HEK293T (cell line): Measurements from ENCODE around the gene KRTAP12-2.

Source experiments
- CTCF ChIA-PET: fragments of 350-600 bp; formaldehyde crosslinking; extraction: SDS; loops from one replicate; lab custom pipeline; 2021; ENCODE audit warnings: antibody characterized with exemption, inconsistent platforms; lab: Yijun Ruan, JAX
- POLR2A ChIA-PET: fragments of 350-600 bp; formaldehyde crosslinking; extraction: SDS; loops from one replicate; lab custom pipeline; 2020; ENCODE audit warnings: antibody characterized with exemption, inconsistent platforms; lab: Yijun Ruan, JAX
- DNase-seq: peaks from one replicate; pipeline ENCODE4 v3.0.0; 2012; ENCODE audit warnings: mixed read lengths; ENCODE audit errors: extremely low spot score
- ARNT ChIP-seq: fragments of 450-650 bp; IDR thresholded peaks from 2 replicates; pipeline ENCODE4 v1.6.1; 2017; ENCODE audit warnings: mild to moderate bottlenecking
- BHLHE40 ChIP-seq: fragments of 450-650 bp; IDR thresholded peaks from 2 replicates; pipeline ENCODE4 v1.6.1; 2016; ENCODE audit warnings: mild to moderate bottlenecking, moderate library complexity, borderline replicate concordance
- CTBP1 ChIP-seq: fragments of 450-650 bp; IDR thresholded peaks from 2 replicates; pipeline ENCODE4 v1.6.1; 2016; ENCODE audit warnings: borderline replicate concordance
- ELF4 ChIP-seq: fragments of 450-650 bp; IDR thresholded peaks from 2 replicates; pipeline ENCODE4 v1.6.1; 2017; ENCODE audit warnings: antibody characterized with exemption
- FOXA1 ChIP-seq: fragments of 450-650 bp; IDR thresholded peaks from 2 replicates; pipeline ENCODE4 v1.6.1; 2016; ENCODE audit warnings: mild to moderate bottlenecking
- FOXK2 ChIP-seq: fragments of 450-650 bp; IDR thresholded peaks from 2 replicates; pipeline ENCODE4 v1.6.1; 2016; ENCODE audit warnings: mild to moderate bottlenecking
- FOXM1 ChIP-seq: fragments of 450-650 bp; IDR thresholded peaks from 2 replicates; pipeline ENCODE4 v1.6.1; 2017; ENCODE audit warnings: mild to moderate bottlenecking, borderline replicate concordance
- HDGF ChIP-seq: fragments of 450-650 bp; IDR thresholded peaks from 2 replicates; pipeline ENCODE4 v1.6.1; 2017; ENCODE audit warnings: antibody characterized with exemption, borderline replicate concordance
- L3MBTL2 ChIP-seq: fragments of 450-650 bp; conservative IDR thresholded peaks from 2 replicates; pipeline ENCODE4 v1.6.1; 2016; ENCODE audit warnings: mild to moderate bottlenecking
- LEF1 ChIP-seq: fragments of 450-650 bp; IDR thresholded peaks from 2 replicates; pipeline ENCODE4 v1.6.1; 2017; ENCODE audit warnings: mild to moderate bottlenecking, borderline replicate concordance
- NFRKB ChIP-seq: fragments of 450-650 bp; IDR thresholded peaks from 2 replicates; pipeline ENCODE4 v1.6.1; 2016; ENCODE audit warnings: mild to moderate bottlenecking, moderate library complexity
- SP1 ChIP-seq: fragments of 450-650 bp; IDR thresholded peaks from 2 replicates; pipeline ENCODE4 v1.6.1; 2017
- SUZ12 ChIP-seq: fragments of 450-650 bp; IDR thresholded peaks from 2 replicates; pipeline ENCODE4 v1.6.1; 2016; ENCODE audit warnings: mild to moderate bottlenecking
- TARDBP ChIP-seq: fragments of 450-650 bp; IDR thresholded peaks from 2 replicates; pipeline ENCODE4 v1.6.1; 2016
- ZNF384 ChIP-seq: fragments of 450-650 bp; IDR thresholded peaks from 2 replicates; pipeline ENCODE4 v1.6.1; 2016
- TF ChIP-seq, protein P1 (sequence below): fragments of 450-650 bp; IDR thresholded peaks from 2 replicates; pipeline ENCODE4 v1.6.1; 2016

The KRTAP12-2 gene

DNA sequence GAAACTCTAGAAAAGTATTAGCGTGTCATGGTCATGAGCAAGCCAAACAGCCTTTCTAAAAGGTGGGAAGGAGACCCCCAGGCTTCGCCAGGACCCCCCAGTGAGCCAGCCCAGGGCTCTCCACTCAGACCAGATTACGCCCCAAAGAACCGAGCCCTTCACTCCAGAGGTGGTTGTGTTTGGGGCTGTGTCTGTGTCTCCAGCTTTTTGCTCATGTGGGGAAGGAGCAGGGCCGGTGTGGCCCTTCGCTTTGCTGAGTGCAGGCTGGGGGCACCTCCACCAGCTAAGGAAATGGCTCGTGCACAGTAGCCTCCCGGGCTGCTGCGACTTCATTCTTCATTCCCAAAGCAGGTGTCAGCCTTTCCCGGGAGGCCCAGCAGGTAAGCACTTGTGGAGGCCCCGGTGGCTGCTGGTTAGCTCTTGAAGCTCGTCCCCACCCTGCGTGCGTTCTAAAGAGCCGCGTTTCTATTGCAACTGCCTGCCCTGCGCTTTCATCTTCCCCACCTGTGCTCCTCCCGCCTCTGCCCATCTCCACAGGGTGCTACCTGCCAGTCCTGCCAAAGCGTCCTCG lies 44.1 kb upstream of the KRTAP12-2 start:
- POLR2A ChIA-PET: no interaction called here

DNA sequence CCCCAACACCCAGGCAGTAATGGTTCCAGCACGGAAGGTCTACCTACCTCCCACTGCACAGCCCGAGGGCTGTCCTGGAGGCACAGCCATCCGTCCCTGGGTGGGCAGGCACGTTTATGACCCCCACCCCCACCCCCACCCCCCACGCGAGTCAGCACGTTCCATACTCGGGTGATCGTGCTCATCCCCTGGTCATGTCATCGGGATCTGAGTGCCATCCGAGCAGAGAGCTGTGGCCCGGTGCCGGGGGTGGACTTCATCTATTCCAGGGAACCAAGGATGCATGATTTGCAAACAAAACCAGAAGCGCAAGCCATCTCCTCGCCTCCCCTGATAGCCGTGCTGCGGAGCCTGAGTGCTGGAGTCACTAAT lies 43.6 kb upstream of the KRTAP12-2 start:
- CTCF ChIA-PET: interaction anchor here (0.5 kb wide), 1 partner anchor 181 kb away, joined by 3 read pairs; no protein-coding TSS in a partner anchor
- DNase-seq: no peak
- TF ChIP-seq, protein P1, sequence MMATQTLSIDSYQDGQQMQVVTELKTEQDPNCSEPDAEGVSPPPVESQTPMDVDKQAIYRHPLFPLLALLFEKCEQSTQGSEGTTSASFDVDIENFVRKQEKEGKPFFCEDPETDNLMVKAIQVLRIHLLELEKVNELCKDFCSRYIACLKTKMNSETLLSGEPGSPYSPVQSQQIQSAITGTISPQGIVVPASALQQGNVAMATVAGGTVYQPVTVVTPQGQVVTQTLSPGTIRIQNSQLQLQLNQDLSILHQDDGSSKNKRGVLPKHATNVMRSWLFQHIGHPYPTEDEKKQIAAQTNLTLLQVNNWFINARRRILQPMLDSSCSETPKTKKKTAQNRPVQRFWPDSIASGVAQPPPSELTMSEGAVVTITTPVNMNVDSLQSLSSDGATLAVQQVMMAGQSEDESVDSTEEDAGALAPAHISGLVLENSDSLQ: no peak
- no peak for TF ChIP-seq FOXA1
- no peak for TF ChIP-seq NFRKB
- no peak for TF ChIP-seq FOXK2
- TF ChIP-seq ELF4: no peak
- TF ChIP-seq BHLHE40: no peak
- no peak for TF ChIP-seq TARDBP
- TF ChIP-seq ZNF384: no peak
- POLR2A ChIA-PET: no interaction called here

More for the DNA sequence above, 44.1 kb upstream of the KRTAP12-2 start:
- no peak for DNase-seq
- TF ChIP-seq CTBP1 (no peak), FOXM1 (no peak), FOXK2 (no peak), BHLHE40 (no peak), SUZ12 (no peak), HDGF (no peak), ZNF384 (no peak), FOXA1 (no peak)
- CTCF ChIA-PET: no interaction called here

DNA sequence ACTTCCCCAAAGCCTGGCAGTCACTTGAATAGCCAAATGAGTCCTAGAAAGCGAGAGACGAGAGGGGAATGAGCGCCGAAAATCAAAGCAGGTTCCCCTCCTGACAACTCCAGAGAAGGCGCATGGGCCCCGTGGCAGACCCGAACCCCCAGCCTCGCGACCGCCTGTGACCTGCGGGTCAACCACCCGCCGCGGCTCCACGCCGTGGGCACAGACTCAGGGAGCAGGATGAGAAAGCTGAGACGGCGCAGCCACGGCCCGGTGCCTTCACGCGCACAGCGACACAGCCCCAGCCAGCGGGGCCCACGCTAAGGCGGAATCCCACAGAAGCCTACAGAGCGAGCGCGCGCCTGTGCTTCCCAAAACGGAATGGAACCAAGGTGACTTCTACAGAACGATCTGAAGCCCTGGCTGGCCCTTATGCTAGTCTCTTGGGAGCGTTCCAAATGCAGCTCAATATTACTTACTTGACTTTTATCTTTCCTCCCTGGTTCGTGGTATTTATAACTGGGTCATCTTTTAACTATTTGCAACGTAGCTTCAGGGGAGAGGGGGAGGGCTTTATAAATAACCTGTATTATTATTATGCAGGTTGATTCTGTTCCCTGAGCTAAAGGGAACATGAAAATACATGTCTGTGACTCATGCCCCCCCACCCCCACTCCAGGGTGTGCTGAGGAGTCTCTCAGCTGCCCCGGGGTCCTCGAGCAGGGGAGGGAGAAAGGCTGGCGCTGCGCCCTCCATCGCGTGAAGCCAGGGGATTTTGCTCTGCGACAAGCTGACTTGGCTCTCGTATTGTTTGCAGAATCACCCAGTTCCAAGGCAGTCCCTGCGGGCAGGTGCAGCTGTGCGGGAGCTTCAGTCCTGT lies 42.9 kb upstream of the KRTAP12-2 start:
- no peak for DNase-seq
- TF ChIP-seq BHLHE40 (no peak), L3MBTL2 (no peak), NFRKB (no peak), FOXK2 (no peak), FOXM1 (no peak), HDGF (no peak), FOXA1 (no peak), ARNT (no peak), ZNF384 (no peak)
- POLR2A ChIA-PET: no interaction called here
- CTCF ChIA-PET: interaction anchor here (0.5 kb wide), 1 partner anchor 180 kb away, joined by 3 read pairs; no protein-coding TSS in a partner anchor

DNA sequence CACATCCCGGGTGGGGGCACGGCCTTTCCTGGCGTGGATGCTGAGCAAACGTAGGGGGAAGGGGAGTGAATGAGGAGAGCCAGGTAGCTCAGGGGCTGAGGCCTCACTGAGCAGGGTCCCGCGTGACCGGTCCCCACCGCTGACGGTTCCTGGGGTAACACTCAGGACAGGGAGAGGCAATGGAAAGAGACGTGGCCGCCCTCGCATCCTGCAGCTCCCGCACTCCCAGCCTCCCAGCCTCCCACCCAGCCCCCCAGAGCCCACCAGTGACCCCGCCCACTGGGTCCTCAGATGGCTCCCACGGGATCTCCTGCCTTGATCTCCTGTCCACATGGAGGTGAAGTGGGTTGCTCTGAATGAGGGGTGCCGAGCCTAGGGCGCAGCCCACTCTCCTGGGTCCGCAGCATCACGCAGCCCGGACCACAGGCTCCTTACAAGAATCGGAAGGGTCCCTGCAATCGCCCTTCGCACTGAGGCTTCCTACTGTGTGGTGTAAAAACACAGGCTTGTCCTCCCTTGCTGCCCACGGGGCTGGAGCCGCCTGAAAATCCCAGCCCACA lies 42.2 kb upstream of the KRTAP12-2 start:
- no peak for TF ChIP-seq SUZ12
- TF ChIP-seq LEF1: no peak
- TF ChIP-seq SP1: no peak
- TF ChIP-seq FOXM1: no peak
- TF ChIP-seq ARNT: no peak
- TF ChIP-seq TARDBP: no peak
- TF ChIP-seq ZNF384: no peak
- TF ChIP-seq NFRKB: no peak
- no peak for TF ChIP-seq BHLHE40
- CTCF ChIA-PET: no interaction called here
- POLR2A ChIA-PET: no interaction called here
- no peak for DNase-seq

DNA sequence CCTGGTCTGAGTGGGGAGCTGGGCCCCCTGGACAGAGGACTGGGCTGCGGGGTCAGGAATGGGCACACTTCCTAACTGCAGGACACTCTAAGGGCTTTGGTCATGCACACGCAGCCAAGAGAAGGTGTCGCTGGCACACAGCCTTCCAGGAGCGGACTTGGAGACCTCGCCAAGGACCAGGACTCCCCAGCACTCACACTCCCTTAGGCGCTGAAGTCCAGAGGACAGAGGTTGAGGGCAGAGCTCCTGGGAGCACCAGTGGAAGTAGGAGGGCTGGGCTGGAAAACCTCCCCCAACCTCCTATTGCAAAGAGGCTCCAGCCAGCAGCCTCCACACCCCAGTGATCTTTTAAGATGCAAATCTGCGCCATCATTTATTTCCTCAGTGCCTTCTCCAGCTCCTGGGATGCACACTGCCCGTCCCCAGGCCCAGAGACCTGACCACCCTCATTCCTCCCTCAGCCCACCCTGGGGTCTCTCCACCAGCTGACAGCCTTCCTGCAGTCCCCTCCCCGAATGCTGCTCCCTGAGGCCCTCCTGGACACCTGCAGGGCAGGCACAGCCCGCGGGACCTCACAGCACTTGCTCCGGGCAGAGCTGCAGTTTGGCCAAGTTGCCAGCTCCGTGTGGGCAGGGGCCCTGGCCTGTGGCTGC lies 41.6 kb upstream of the KRTAP12-2 start:
- ChIA-PET CTCF (no interaction called here), POLR2A (no interaction called here)
- no peak for DNase-seq
- no peak for TF ChIP-seq HDGF
- no peak for TF ChIP-seq ELF4

DNA sequence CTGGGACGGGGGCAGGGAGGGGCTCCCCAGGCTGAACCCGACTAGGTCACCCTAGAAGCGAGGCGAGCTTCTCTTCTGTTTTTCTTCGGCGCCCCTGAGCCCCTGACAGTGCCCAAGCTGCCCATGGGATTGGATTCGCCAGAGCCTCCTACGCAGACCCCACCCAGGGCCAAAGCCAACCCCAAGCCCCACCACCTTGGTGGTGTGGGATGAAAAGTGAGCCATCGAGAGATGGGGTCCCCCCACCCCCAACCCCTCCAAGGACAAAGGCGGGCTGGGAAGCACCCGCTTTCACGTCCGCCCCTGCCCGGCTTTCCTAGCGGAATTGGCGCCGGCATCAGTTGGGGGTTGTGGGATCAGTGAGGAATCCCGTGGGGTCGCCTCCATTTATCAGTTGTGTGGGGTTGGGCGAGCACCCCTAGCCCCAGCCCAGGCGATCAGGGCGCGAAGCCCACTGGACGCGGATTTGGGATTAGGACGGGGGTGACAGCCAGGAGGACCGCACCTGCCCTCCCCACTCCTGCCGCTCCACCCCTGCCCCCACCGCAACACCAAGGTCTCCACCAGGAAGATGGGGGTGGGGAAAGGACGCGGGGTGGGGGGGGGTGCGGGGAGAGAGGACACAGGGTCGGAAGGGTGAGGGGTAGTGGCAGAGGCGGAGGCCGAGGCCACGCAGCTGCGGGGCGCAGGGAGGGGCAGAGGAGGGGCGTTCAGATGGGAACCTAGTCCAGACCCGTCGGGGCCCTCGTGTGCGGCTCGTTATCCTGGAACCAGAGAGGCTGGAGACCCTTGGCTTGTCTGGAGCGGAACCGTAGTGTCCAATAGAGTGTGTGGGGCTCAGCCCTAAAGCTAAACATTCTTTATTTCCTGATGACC lies 40.2 kb upstream of the KRTAP12-2 start:
- TF ChIP-seq L3MBTL2 (no peak), SP1 (no peak), ARNT (no peak), CTBP1 (no peak), ZNF384 (no peak)
- TF ChIP-seq, protein P1: no peak
- DNase-seq: no peak
- CTCF ChIA-PET: no interaction called here

More for the DNA sequence above, 40.2 kb upstream of the KRTAP12-2 start:
- POLR2A ChIA-PET: interaction anchor here (0.9 kb wide), 1 partner anchor 95 kb away, joined by 3 read pairs; the partner anchor contains the start of gene UBE2G2
